ENCODE data around the gene ZNF263.

Gene ZNF263

DNA sequence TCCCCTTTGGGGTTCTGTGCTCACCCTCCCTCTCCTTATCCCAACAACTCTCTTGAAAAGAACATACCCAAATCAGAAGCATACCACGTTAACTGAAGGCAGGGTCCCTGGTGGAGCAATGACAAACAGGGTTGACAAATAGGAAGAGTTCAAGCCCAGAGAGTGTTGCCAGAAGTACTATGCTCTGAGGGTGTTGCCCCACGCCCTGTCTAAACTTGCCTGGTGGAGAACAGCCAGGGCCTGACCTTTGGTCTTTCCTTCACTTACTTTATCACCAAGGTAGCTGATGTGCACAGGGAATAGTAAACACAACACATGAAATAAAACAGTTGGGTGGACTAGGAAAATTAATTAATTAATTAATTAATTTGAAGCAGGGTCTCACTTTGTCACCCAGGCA lies 45.4 kb downstream of the ZNF263 start:
- no peak for DNase-seq
